Rectal smooth muscle tissue (tissue), 1 donor: ENCODE measurements around the gene GNG7.
"Not testable (repeated sequence)": the region's sequence is repeated elsewhere in the genome, so short reads cannot be mapped to it uniquely, and the experiment has no call there.

Experiments
- H3K27ac ChIP-seq: one replicate; pipeline ENCODE4 v1.7.0; 2013; ENCODE audit warnings: low read depth, low read length, inconsistent platforms
- H3K27me3 ChIP-seq: one replicate; pipeline ENCODE4 v1.7.0; 2013; ENCODE audit warnings: low read length; ENCODE audit not compliant: control insufficient read depth, insufficient read depth
- H3K36me3 ChIP-seq: one replicate; pipeline ENCODE4 v1.7.0; 2013; ENCODE audit warnings: low read length; ENCODE audit not compliant: control insufficient read depth, insufficient read depth
- H3K4me1 ChIP-seq: one replicate; pipeline ENCODE4 v1.7.0; 2013; ENCODE audit warnings: low read length; ENCODE audit not compliant: control insufficient read depth, insufficient read depth
- H3K4me3 ChIP-seq: one replicate; pipeline ENCODE4 v1.7.0; 2013; ENCODE audit warnings: low read length
- H3K9ac ChIP-seq: one replicate; pipeline ENCODE4 v1.7.0; 2013; ENCODE audit warnings: low read length

The GNG7 gene

DNA sequence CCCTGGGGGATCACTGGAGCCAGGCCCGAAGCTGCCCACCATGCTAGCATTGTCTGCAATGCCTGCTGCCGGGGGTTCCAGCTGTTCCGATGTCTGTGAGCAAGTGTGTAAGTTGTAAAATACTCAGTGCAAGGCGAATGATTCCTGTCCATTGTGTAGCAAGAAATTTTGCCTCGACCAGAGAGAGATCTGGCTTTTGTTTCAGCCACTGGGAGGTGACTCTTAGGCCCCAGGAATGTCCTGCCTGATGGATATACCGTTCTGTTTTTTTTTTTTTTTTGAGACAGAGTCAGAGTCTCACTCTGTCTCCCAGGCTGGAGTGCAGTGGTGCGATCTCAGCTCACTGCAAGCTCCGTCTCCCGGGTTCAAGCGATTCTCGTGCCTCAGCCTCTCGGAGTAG is 233.9 kb downstream of the GNG7 start:
- H3K4me1 ChIP-seq = no peaks in the 10 kb centered on the region
- no peak overlapping the region for H3K4me3 ChIP-seq
- H3K9ac ChIP-seq = no peak overlapping the region
- no peak overlapping the region for H3K27ac ChIP-seq
- H3K27me3 ChIP-seq = no peaks in the 10 kb centered on the region
- H3K36me3 ChIP-seq = no peaks in the 10 kb centered on the region

DNA sequence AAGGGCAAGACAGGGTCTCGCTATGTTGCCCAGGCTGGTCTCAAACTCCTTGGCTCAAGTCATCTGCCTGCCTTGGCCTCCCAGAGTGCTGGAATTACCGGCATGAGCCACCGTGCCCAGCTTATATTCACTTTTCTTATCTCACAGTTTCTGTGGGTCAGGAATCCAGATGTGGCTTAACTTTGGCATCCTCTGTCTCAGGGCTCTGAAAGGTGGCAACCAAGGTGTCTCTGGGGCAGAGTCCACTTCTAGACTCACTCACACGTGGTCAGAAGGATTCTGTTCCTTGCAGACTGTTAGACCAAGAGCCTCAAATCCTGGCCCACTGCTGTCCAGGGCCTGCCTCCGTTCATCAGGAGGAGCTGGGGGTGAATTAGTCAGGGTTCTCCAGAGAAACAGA is 238.1 kb downstream of the GNG7 start:
- H3K4me1 ChIP-seq = no peaks in the 10 kb centered on the region
- no peak overlapping the region for H3K9ac ChIP-seq
- no peaks in the 10 kb centered on the region for H3K36me3 ChIP-seq
- H3K27ac ChIP-seq = no peak overlapping the region
- H3K27me3 ChIP-seq = peaks cover 2% of the 10 kb centered on the region
- no peak overlapping the region for H3K4me3 ChIP-seq

DNA sequence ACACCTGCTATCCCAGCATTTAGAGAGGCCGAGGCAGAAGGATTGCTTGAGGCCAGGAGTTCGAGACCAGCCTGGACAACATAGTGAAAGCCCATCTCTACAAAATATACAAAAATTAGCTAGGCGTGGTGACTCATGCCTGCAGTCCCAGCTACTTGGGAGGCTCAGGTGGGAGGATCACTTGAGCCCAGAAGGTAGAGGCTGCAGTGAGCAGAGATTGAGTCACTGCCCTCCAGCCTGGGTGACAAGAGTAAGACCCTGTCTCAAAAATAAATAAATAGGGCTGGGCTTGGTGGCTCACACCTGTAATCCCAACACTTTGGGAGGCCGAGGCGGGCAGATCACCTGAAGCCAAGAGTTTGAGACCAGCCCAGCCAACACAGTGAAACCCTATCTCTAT is 238.8 kb downstream of the GNG7 start:
- not testable (repeated sequence) for H3K27me3 ChIP-seq, H3K27ac ChIP-seq, H3K36me3 ChIP-seq, H3K9ac ChIP-seq, H3K4me3 ChIP-seq, H3K4me1 ChIP-seq

DNA sequence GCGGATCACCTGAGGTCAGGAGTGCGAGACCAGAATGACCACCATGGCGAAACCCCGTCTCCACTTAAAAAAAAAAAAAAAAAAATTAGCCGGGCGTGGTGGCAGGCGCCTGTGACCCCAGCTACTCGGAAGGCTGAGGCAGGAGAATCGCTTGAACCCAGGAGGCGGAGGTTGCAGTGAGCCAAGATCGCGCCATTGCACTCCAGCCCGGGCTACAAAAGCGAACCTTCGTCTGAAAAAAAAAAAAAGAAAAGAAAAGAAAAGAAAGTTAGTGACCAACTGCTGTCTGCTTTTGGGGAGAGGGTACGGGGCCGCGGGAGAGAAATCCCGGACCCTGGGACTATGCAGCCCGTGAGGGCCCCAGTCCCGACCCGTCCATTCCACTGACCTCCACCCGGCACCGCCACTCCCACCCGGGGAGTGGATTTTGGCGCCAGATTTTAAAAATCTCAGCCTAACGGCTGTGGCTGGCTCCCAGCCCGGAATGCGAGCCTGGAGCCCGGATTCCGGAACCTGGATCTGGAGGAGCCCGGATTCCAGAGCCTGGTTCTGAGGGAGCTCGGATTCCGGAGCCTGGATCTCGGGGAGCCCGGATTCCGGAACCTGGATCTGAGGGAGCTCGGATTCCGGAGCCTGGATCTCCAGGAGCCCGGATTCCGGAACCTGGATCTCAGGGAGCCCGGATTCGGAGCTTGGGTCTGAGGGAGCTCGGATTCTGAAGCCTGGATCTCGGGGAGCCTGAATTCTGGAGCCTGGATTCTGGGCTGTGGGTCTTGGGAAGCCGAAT is 239.7 kb downstream of the GNG7 start:
- Histone ChIP-seq H3K36me3 (no peaks in the 10 kb centered on the region), H3K27ac (no peak overlapping the region), H3K4me3 (peak overlapping the region; percentile 73), H3K4me1 (no peaks in the 10 kb centered on the region), H3K27me3 (peaks cover 2% of the 10 kb centered on the region), H3K9ac (no peak overlapping the region)

DNA sequence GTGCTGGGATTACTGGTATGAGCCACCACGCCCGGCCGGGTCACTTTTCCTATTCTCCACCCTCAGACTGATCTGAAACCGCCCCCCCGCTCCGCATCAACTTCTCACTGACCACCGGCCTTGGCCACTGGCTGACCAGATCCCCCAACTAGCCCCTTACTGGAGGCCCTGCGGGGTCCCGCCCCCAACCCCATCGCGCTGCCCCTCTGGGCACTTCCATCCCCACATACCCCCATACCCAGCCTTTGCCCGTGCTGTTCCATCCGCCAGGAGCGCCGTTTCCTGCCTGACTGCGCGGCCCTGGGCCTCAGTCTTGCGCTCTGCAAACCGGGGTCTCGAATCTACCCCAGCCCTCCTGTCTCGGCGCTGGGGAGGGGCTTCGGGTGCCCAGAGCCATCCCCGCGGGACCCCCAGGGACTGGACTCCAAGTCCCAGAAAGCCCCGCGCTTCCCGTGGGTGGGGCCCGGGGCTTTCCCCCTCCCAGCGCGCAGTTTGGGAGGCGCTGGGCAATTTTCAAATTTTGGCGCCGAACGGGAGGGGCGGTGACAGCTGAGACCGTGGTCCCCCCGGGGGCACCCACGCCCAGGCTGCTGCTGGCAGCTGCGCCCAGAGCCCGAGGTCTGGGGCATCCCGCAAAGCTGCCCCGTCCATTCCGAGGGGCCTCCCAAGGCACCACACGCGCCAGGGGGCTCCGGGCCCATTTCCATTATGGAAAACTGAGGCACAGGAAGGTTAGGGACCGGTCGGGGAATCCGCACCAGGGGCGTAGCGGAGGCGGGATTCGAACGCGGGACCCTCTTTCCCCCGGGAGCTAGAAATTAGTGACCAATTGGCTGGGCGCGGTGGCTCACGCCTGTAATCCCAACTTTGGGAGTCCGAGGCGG is 240.5 kb downstream of the GNG7 start:
- H3K36me3 ChIP-seq = no peaks in the 10 kb centered on the region
- H3K9ac ChIP-seq = peak overlapping the region; percentile 27
- peaks cover 2% of the 10 kb centered on the region for H3K27me3 ChIP-seq
- H3K27ac ChIP-seq = no peak overlapping the region
- H3K4me3 ChIP-seq = peak overlapping the region; percentile 73
- no peaks in the 10 kb centered on the region for H3K4me1 ChIP-seq
